ENCODE measurements around the gene FALEC. TPM values are rescaled to one million over a fixed set of nuclear protein-coding genes. Genes with fewer than 3 reads are reported as not detected.

FALEC gene
- polyA plus RNA-seq, 1 donor (not counting 4 experiments of a cell fraction or from before 2014, with no cell fraction given): 0.12 TPM

DNA sequence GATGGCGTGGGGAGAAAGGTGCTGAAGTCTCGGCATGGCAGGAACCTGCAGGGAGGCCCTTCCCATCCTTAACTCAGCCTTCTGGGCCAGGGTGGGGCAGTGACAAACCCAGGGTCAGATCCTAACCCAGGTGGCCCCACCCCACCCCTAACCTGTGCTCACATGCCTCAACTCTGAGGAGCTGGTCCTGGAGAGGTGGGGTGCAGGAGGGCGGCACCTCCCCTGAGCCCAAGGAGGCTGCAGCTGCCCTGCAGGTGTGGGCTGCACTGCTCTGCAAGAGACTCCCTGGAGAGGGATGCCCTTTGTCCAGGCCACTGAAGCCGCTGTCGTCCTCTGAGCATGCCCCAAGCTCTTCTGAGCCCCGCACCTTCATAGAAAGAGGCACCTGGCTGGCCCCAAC lies 18.4 kb downstream of the FALEC start:
- Histone ChIP-seq H4K20me1 (ENCODE audit: control insufficient read depth, extremely low read depth, insufficient read depth, low read length) (no peaks in the 10 kb centered on the region), H3K27me3 (ENCODE audit: control insufficient read depth, extremely low read depth, insufficient read depth, low read length) (no peaks in the 10 kb centered on the region), H3K27ac (ENCODE audit: control insufficient read depth, insufficient read depth, low read length) (no peak overlapping the region), H3K36me3 (ENCODE audit: control insufficient read depth in 2 of 2, extremely low read depth in 1 of 2, insufficient read depth in 2 of 2, low read length in 2 of 2) (no peaks in the 10 kb centered on the region), H3K4me2 (ENCODE audit: control insufficient read depth, extremely low read depth, insufficient read depth, low read depth, low read length) (peak overlapping the region; percentile 18), H3K4me1 (ENCODE audit: control insufficient read depth, extremely low read depth, insufficient read depth, low read length) (peaks cover 50% of the 10 kb centered on the region), H3K9me3 (ENCODE audit: control insufficient read depth, low read depth, low read length) (no peaks in the 10 kb centered on the region), H3K4me3 (ENCODE audit: control insufficient read depth in 2 of 3, extremely low read depth in 1 of 3, insufficient read depth in 2 of 3, low read depth in 1 of 3, low read length in 3 of 3) (no peak overlapping the region), H2AFZ (ENCODE audit: control insufficient read depth, low read length) (peak overlapping the region; percentile 42), H3K9ac (ENCODE audit: control insufficient read depth, extremely low read depth, insufficient read depth, low read length) (no peak overlapping the region), H3K79me2 (ENCODE audit: control insufficient read depth, insufficient read depth, low read length) (no peaks in the 10 kb centered on the region), H3K9me1 (ENCODE audit: control insufficient read depth, extremely low read depth, insufficient read depth, low read length) (no peaks in the 10 kb centered on the region)
- FAIRE-seq (peak; percentile 62), DNase-seq (ENCODE audit: low read depth, low spot score) (no peak)
- TF ChIP-seq CTCF (optimal IDR thresholded peaks at IDR 0.05 in 1 of 3, IDR thresholded peaks at IDR 0.05 in 1 of 3, conservative IDR thresholded peaks at IDR 0.05 in 1 of 3; ENCODE audit: extremely low read depth in 1 of 3, insufficient read depth in 2 of 3, low read length in 3 of 3) (no peak), EZH2 (IDR thresholded peaks at IDR 0.05; ENCODE audit: low read length) (no peak)
- dilution Hi-C loops (cut with MboI; ENCODE audit: extremely low pct_ligation_motif_present, low sequenced_read_pairs): no loop called here

- Histone ChIP-seq H3K27me3 (ENCODE audit: control insufficient read depth, extremely low read depth, insufficient read depth, low read length) (no peaks in the 10 kb centered on the region), H3K27ac (ENCODE audit: control insufficient read depth, insufficient read depth, low read length) (no peak overlapping the region), H3K9me1 (ENCODE audit: control insufficient read depth, extremely low read depth, insufficient read depth, low read length) (no peaks in the 10 kb centered on the region), H3K4me1 (ENCODE audit: control insufficient read depth, extremely low read depth, insufficient read depth, low read length) (peaks cover 46% of the 10 kb centered on the region), H3K79me2 (ENCODE audit: control insufficient read depth, insufficient read depth, low read length) (no peaks in the 10 kb centered on the region), H3K4me3 (ENCODE audit: control insufficient read depth in 2 of 3, extremely low read depth in 1 of 3, insufficient read depth in 2 of 3, low read depth in 1 of 3, low read length in 3 of 3) (no peak overlapping the region), H2AFZ (ENCODE audit: control insufficient read depth, low read length) (no peak overlapping the region), H3K36me3 (ENCODE audit: control insufficient read depth in 2 of 2, extremely low read depth in 1 of 2, insufficient read depth in 2 of 2, low read length in 2 of 2) (no peaks in the 10 kb centered on the region), H3K9ac (ENCODE audit: control insufficient read depth, extremely low read depth, insufficient read depth, low read length) (no peak overlapping the region), H3K4me2 (ENCODE audit: control insufficient read depth, extremely low read depth, insufficient read depth, low read depth, low read length) (no peak overlapping the region), H4K20me1 (ENCODE audit: control insufficient read depth, extremely low read depth, insufficient read depth, low read length) (no peaks in the 10 kb centered on the region), H3K9me3 (ENCODE audit: control insufficient read depth, low read depth, low read length) (no peaks in the 10 kb centered on the region)
- TF ChIP-seq EZH2 (IDR thresholded peaks at IDR 0.05; ENCODE audit: low read length) (no peak), CTCF (optimal IDR thresholded peaks at IDR 0.05 in 1 of 3, IDR thresholded peaks at IDR 0.05 in 1 of 3, conservative IDR thresholded peaks at IDR 0.05 in 1 of 3; ENCODE audit: extremely low read depth in 1 of 3, insufficient read depth in 2 of 3, low read length in 3 of 3) (no peak)
- dilution Hi-C loops (cut with MboI; ENCODE audit: extremely low pct_ligation_motif_present, low sequenced_read_pairs): no loop called here
- DNase-seq (ENCODE audit: low read depth, low spot score): no peak
- no peak for FAIRE-seq
These were observed 20.1 kb downstream of the FALEC start for GRCh38 chr1:150535511-150536287.
